ENCODE results near the gene CEP70. TPM values are rescaled to one million over a fixed set of nuclear protein-coding genes. Genes with fewer than 3 reads are reported as not detected.
"Not testable (repeated sequence)": the region's sequence is repeated elsewhere in the genome, so short reads cannot be mapped to it uniquely, and the experiment has no call there.

CEP70 gene
- total RNA-seq: 17.3 TPM

- peak; percentile 98 for ATAC-seq
Observed at GRCh38 chr3:138594150-138594934, at the start of gene CEP70. Gene CEP70 (minus strand): TSS chr3:138594260. CDS start chr3:138572927, 21,333 bp downstream.

DNA sequence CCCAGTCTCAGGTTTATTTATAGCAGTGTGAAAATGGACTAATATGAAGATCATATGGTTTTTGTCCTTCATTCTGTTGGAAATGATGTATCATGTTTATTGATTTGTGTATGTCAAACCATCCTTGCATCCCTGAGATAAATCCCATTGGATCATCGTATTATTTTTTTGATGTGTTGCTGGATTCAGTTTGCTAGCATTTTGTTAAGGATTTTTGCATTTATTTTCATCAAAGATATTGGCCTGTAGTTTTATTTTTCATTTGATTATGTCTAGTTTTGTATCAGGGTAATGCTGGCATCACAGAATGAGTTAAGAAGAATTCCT, 48.8 kb upstream of the CEP70 start:
- no peak for ATAC-seq

- no peak for ATAC-seq
Observed at GRCh38 chr3:138642226-138642926, 48.3 kb upstream of the CEP70 start.

GRCh38 chr3:138640537-138640936, 46.5 kb upstream of the CEP70 start:
- ATAC-seq: no peak

DNA sequence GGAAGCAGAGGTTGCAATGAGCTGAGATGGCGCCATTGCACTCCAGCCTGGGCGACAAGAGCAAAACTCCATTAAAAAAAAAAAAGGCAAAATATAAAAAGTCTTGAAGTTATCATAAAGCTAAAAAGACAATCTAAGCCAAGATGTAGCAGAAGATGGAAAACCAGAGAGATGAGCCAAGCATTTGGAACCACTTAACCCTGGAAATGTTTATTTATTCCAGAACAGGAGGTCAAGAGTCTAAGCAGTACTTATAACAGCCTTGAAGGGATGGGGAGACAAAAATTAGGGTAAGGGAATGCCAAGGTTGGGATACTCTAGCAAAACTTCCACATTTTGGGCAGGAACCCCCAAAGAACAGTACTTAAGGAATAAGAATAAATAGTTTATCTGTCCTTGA, 44.6 kb upstream of the CEP70 start:
- ATAC-seq: no peak

GRCh38 chr3:138629526-138629925, 35.5 kb upstream of the CEP70 start:
- no peak for ATAC-seq

- peak; percentile 93 for ATAC-seq
Observed at GRCh38 chr3:138625707-138626365, 31.8 kb upstream of the CEP70 start.

- ATAC-seq: no peak
Observed at GRCh38 chr3:138624518-138624917, 30.5 kb upstream of the CEP70 start.

- ATAC-seq: no peak
Observed at GRCh38 chr3:138620431-138620830, 26.4 kb upstream of the CEP70 start.

GRCh38 chr3:138615462-138615861, 21.4 kb upstream of the CEP70 start:
- no peak for ATAC-seq

- ATAC-seq: no peak
Observed at GRCh38 chr3:138609898-138610266, 15.8 kb upstream of the CEP70 start.

DNA sequence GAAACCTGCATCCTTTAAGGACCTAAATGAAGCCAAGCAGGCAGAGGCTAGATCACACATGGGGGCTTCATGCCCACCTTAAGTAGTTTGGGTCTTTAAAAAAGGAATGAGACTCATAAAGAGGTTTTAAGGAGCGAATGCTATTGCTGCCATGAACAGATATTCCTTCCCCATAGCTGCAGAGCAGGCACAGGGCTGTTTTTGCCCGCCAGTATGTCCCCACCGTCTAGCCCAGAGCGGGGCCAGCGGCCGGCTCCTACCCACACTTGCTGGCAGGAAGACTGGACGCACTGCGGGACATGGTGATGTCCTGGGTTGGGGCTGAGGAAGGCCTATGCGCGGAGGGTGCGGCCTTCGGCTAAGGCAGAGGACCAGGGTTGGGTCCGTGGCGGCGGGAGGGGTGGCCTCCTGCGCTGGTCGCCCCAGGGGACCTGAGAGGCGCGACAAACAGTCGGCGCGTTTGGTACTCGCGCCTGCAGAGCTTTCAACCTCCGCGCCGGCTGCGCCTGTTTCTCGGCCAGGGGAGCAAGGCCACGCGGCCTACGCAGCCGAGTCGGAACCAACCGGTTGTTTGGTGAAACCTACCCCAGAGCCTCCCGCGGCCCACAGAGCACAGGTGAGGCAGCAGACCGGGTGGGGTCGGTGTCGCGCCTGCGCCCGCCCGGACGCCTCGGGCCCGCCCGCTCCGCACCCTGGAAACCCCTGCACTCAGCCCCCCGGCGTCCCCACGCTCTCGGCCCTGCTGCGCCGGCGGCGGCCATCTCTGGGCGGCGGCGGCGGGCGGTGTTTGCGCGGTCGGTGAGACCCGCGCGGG, 14.5 kb upstream of the CEP70 start, which contains the start of gene FAIM:
Gene FAIM (plus strand): TSS at position 450 of the 814 bp plus-strand sequence. CDS start 10,956 bp downstream, outside the sequence.
- ATAC-seq: peak; percentile 82

DNA sequence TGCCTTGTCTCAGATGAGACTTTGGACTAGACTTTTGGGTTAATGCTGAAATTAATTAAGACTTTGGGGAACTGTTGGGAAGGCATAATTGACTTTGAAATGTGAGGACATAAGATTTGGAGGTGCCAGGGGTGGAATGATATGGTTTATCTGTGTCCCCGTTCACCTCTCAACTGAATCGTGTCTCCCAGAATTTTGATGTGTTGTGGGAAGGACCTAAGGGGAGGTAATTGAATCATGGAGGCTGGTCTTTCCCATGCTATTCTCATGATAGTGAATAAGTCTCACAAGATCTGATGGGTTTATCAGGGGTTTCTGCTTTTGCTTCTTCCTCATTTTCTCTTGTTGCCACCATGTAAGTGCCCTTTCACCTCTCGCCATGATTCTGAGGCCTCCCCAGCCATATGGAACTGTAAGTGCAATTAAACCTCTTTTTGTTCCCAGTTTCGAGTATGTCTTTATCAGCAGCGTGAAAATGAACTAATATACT, 10.1 kb upstream of the CEP70 start:
- ATAC-seq: not testable (repeated sequence)

DNA sequence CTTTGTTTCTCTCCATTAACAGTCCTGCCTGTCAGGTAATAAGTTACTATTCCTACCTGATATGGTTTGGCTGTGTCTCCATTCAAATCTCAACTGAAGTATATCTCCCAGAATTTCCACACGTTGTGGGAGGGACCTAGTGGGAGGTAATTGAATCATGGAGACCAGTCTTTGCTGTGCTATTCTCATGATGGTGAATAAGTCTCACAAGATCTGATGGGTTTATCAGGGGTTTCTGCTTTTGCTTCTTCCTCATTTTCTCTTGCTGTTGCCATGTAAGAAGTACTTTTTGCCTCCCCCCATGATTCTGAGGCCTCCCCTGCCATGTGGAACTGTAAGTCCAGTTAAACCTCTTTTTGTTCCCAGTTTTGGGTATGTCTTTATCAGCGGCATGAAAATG, 7.6 kb upstream of the CEP70 start:
- ATAC-seq: not testable (repeated sequence)

DNA sequence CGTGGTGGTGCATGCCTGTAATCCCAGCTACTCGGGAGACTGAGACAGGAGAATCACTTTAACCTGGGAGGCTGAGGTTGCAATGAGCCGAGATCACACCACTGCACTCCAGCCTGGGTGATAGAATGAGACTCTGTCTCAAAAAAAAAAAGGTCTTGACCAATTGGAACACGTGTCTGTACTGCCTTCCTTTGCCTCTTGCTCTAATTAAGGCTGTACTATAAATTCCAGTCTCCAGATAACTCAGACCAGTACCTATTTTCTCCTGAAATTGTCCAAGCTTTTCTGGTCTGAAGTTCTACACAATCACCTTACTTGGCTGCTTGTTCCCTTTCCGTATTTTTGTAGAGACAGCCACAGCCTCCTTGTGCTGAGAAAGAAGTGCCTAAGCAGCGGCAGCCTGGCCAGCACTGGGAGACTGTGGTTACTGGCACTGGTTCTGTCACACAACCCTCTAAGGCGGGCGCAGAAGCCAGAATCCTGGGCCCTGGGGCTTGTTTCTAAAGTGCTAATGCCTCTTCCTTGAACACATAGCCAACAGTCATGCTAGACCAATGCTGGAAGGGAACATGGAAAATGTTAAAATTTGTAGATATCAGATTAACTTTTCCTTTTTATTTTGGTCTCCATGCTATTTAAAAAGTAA, 6.2 kb upstream of the CEP70 start:
- no peak for ATAC-seq

- no peak for ATAC-seq
Observed at GRCh38 chr3:138598534-138598933, 4.5 kb upstream of the CEP70 start.

DNA sequence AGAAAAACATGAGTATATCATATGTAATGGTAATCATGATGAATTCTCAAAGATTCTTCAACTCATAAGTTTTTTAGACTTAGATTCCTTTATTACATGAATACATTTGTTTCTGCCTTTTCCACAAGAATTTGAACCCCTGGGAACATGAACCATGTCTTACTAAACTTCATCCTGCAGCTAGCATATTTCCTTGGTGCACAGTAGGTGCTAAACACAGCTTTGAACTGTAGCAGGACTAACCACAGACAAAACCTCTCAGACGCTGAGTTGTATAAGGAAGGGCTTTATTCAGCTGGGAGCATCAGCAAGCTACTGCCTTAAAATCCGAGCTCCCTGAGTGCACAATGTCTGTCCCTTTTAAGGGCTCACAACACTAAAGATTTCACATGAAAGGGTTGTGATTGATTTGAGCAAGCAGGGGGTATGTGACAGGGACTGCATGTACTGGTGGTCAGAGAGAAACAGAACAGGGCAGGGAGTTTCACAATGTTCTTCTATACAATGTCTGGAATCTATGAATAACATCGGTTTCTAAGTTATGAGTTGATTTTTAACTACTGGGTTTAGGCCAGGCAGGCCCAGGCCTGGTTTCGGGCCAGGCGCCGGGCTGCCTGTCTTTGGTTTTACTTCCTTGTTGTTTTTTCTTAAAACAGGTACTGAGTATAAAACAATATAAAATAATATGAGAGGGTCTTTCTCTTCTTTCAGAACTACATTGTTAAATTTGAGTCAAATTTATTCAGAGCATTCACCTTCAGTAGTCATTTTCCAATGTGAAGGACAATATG, 3.3 kb upstream of the CEP70 start:
- not testable (repeated sequence) for ATAC-seq

DNA sequence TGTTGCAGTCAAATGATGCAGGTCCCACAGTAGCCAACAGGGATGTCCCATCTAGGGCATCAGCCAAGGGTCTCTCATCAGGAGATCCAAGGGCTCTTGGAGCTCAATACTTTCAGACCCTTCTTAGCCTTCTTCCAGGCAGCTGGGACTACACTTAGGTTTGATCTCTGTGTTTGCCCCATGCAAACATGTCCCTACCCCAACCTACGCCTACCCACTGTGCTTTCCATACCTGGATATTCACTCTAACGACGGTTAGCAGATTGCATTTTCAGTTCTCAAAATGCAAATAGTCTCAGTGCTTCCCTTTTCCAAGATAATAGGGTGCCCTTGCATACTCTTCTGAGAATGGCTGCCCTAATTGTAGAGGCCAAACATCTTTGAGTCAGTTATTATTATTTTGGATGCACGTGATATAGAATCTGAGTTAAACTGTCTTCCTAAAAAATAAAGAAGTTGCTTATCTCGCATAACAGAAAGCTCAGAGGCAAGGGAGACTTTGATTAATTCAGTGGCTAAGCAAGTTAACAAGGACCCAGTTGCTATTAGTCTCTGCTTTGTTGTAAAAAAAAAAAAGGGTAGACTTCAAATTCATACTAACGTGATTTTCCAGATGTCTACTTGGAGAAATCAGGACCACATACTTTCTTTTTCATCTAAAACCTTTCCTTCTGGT, 1.0 kb upstream of the CEP70 start:
- no peak for ATAC-seq

GRCh38 chr3:138593488-138594149, 441 bp downstream of the CEP70 start:
- ATAC-seq: peak; percentile 20

GRCh38 chr3:138591392-138591791, 2.7 kb downstream of the CEP70 start:
- no peak for ATAC-seq
